NK-92 treated with Interleukin-12 subunit alpha and Interleukin-12 subunit beta, amount 100 ng/mL, for 24 hours (cell line): ENCODE results near the gene SARNP.
"Not testable (repeated sequence)": the region's sequence is repeated elsewhere in the genome, so short reads cannot be mapped to it uniquely, and the experiment has no call there.

ENCODE experiments used
- DNase-seq: peaks from one replicate; lab custom pipeline; 2025; lab: John Stamatoyannopoulos, UW

The SARNP gene

DNA sequence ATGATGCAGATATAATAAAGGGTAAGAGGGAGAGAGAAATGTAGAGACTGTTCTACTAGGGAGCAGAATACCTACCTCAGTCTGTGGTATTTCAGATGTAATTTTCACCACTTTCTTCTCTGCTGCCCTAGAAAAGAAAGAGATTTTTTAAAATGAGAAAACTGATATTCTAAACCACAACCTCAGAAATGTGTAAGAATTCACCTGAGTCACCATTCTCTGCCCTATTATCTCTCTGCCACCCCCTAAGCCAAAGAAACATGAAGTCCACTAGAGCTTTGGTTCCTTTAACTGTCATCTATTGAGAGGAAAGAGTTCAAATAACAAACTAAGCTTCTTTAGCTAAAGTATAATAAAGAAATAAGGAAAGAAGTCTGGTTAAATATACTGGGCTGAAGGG lies 21.6 kb downstream of the SARNP start:
- no peak for DNase-seq

DNA sequence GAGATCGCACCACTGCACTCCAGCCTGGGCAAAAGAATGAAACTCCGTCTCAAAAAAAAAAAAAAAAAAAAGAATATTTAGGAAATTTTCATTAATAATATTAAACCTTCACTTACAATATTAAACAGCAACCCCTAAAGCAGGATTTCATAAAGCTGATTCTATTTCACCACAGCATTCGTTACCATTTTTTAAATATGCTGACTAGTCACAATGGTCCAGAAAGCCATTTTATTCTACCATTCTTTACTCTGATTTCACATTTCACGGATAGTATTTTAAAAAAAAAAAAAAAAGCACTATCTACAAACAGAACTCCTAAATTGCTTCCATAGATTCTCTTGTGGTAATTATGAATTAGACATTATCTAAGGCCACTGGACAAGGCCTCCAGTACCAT lies 27.6 kb downstream of the SARNP start:
- no peak for DNase-seq

GRCh38 chr12:55789171-55789570 lies 28.4 kb downstream of the SARNP start:
- DNase-seq: no peak

DNA sequence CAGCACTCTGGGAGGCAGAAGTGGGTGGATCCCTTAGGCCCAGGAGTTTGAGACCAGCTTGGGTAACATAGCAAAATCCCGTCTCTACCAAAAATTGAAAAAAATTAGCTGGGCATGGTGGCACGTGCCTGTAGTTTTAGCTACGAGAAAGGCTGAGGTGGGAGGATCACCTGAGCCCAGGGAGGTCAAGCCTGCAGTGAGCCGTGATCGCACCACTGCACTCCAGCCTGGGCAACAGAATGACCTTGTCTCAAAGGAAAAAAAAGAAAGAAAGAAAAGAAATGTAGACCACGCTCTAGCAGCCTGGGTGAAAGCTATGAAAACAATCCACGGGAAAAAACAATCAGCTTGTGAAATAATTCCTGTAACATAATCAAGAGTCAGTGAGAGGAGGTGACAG lies 29.0 kb downstream of the SARNP start:
- no peak for DNase-seq

- DNase-seq: no peak
Measured at GRCh38 chr12:55780685-55781084, 36.8 kb downstream of the SARNP start.

DNA sequence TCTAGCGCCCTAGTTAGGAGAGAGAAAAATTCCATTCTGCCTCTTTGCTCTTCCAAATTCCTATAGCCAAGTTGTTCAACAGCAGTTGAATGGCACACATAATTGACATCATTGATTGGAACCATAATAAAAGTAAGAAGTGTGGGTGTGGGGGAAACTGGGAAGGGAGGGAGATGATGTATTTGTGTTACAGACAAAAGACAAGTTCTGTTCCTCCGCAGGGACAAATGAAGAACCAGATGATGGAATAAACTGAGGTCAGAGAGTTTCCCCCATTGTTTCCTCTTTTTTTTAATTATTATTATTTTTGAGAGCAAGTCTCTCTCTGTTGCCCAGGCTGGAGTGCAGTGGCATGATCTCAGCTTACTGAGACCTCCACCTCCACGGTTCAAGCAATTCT lies 39.7 kb downstream of the SARNP start:
- DNase-seq: no peak

GRCh38 chr12:55771736-55772135 lies 45.8 kb downstream of the SARNP start:
- DNase-seq: no peak

- no peak for DNase-seq
Measured at GRCh38 chr12:55767156-55767555, 50.4 kb downstream of the SARNP start.

DNA sequence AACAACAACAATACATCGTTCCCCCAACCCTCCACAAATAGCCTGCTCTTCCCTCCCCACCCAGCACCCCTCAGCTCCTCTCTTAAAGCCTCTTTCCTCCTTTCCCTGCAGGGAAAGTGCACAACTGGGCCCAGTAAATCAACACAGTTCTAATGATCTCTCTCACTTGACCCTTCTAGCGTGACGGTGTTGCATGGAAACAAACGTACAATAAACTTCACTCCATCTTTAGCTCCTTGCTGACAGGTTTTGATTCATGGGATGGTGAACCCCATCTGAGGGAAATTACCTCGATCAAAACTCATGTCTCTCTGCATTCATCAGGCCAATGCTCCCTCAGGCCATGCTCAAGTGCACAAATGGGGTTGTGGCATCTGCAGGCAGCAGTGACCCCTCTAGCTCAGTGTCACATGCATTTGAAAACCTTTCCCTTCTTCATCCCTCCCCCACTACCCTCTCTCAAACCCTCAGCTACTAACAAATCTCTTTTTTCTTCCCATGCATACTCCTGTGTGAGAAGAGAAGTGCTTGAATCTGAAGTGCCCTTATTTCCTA lies 51.7 kb downstream of the SARNP start:
- no peak for DNase-seq

GRCh38 chr12:55762646-55763045 lies 54.9 kb downstream of the SARNP start:
- DNase-seq: no peak

- DNase-seq: no peak
Measured at GRCh38 chr12:55760663-55761062, 56.9 kb downstream of the SARNP start.

GRCh38 chr12:55758575-55758974 lies 58.9 kb downstream of the SARNP start:
- DNase-seq: not testable (repeated sequence)

GRCh38 chr12:55757701-55758100 lies 59.8 kb downstream of the SARNP start:
- DNase-seq: no peak

DNA sequence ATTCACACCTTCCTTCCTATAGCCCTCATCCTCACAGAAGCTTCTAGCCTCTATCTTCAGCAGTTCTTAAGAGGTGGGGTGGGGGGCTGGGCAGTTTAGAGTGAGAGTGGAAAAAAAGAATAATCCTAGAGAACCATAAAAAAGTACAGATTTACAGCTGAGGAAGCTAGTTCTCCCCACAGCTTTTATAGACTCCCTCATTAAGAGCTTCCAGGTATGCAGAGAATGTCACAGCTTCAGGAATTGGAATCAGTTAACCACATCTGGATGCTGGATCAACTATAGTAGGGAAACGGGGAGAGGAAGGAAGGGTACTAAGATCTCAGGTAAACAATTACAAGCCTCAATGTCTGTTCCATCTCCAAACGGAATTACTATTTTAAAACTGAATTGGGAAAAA lies 62.3 kb downstream of the SARNP start:
- DNase-seq: no peak

- no peak for DNase-seq
Measured at GRCh38 chr12:55748230-55748993, 69.1 kb downstream of the SARNP start.

GRCh38 chr12:55746913-55747231 lies 70.7 kb downstream of the SARNP start:
- DNase-seq: no peak

GRCh38 chr12:55746174-55746912 lies 71.2 kb downstream of the SARNP start:
- no peak for DNase-seq

DNA sequence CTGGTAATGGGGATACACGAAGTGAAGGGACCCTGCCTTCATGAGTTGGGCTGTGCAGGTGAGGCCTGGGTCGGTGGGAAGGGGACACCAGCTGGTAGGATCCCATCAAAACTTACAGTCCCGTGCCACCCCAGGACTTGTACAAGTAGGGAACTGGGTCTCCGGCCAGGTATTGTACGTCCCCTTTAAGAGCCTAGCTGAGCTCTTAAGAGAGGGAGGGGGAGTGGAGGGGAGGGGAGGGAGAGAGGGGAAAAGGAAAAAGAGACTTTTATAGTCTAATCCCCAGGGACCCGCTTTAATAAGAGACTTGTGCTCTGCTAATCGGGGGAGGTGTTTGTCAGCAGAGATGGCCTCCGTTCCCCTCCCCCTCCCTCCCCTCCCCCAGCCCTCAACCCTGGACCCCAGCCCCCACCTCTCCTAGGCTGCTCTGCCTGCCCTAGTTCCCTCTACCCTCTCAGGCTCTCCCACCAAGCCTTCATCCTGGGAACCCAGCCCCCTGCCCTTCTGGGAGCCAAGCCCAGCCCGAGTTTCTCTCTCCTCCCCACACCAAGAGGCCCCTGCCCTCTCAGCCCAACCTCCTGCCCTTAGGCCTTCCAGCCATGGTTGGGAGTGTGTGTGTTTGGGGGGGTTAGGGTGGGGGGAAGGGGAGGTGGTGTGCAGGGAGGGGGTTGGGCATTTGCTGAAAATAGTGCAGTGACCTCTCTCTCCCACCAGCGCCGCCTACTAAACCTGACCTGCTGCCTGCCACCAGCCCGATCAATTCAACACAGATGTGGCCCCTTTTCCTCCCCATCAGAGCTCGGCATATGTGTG lies 72.0 kb downstream of the SARNP start:
- DNase-seq: no peak

- DNase-seq: no peak
Measured at GRCh38 chr12:55744340-55745030, 73.0 kb downstream of the SARNP start.

DNA sequence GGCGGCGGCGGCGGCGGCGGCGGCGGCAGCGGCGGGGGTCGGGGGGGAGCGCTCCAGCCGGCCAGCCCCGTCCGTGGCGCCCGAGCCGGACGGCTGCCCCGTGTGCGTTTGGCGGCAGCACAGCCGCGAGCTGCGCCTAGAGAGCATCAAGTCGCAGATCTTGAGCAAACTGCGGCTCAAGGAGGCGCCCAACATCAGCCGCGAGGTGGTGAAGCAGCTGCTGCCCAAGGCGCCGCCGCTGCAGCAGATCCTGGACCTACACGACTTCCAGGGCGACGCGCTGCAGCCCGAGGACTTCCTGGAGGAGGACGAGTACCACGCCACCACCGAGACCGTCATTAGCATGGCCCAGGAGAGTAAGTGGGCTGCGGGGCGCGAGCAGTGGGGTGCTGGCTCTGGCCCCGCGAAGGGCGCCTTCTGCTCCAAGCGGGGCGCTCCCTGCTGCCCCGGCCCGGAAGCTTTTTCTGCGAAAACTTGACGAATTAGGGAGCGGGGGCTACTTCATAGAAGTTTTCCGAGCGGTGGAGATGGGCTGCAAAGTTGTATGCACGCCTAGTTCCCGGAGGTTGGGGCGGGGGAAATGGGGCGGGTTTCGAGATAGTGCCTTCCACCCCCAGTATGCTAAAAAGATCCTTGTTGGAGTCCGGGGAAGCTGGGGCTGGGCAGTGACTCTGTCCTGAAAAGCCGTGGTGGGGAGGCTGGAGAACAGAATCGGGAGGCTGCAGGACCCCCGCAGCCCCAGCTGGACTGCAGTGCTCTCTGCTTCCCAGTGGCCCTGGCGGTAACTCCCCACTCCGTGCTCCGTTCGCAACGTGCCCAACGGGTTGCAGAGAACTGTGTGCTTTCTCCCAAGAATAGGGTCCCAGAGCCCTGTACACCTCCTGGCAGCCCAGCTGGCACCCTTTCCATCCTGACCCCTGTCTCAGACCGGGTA lies 73.9 kb downstream of the SARNP start:
- no peak for DNase-seq
